ENCODE data around the gene PIPOX. TPM values are rescaled to one million over a fixed set of nuclear protein-coding genes. Genes with fewer than 3 reads are reported as not detected.
A peak's percentile ranks its signal among the peaks of the same experiment; 100 is the strongest.
"Not testable (repeated sequence)": the region's sequence is repeated elsewhere in the genome, so short reads cannot be mapped to it uniquely, and the experiment has no call there.

The PIPOX gene
- total RNA-seq, 1 donor, result 1.4 TPM

DNA sequence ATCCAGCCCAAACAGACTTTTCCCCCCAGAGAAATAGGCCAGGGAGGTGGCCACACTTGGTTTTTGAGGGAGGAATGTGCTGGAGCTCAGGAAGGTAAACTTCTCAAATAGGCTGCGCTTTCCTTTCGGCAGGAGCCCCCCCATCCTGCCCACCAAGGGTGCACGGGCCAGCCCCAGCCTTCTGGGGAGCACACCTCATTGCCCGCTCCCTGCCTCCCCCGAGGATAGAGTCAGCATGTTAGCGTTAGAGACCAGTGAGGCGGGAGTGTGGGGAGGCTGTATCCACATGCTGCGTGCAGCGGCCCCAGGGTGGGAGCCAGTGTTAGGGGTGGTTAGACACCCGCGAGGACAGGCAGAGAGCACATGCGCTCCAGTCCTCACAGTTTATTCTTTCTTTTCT, 42.3 kb downstream of the PIPOX start:
- no peak overlapping the region for H3K4me3 ChIP-seq (ENCODE audit: insufficient read depth, low read length)
- H3K4me1 ChIP-seq (ENCODE audit: insufficient read depth, low read length), result no peaks in the 10 kb centered on the region
- no peaks in the 10 kb centered on the region for H3K79me2 ChIP-seq (ENCODE audit: insufficient read depth, low read length)
- no peak overlapping the region for H2AFZ ChIP-seq (ENCODE audit: low read length)
- peaks cover 23% of the 10 kb centered on the region for H3K36me3 ChIP-seq (ENCODE audit: insufficient read depth, low read length)
- TF ChIP-seq, protein P1, sequence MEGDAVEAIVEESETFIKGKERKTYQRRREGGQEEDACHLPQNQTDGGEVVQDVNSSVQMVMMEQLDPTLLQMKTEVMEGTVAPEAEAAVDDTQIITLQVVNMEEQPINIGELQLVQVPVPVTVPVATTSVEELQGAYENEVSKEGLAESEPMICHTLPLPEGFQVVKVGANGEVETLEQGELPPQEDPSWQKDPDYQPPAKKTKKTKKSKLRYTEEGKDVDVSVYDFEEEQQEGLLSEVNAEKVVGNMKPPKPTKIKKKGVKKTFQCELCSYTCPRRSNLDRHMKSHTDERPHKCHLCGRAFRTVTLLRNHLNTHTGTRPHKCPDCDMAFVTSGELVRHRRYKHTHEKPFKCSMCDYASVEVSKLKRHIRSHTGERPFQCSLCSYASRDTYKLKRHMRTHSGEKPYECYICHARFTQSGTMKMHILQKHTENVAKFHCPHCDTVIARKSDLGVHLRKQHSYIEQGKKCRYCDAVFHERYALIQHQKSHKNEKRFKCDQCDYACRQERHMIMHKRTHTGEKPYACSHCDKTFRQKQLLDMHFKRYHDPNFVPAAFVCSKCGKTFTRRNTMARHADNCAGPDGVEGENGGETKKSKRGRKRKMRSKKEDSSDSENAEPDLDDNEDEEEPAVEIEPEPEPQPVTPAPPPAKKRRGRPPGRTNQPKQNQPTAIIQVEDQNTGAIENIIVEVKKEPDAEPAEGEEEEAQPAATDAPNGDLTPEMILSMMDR (IDR thresholded peaks at IDR 0.05; ENCODE audit: extremely low read depth, low read depth, low read length), result no peak
- no peaks in the 10 kb centered on the region for H4K20me1 ChIP-seq (ENCODE audit: insufficient read depth, low read length)
- H3K9me3 ChIP-seq (ENCODE audit: low read depth, low read length), result no peaks in the 10 kb centered on the region
- H3K27ac ChIP-seq (ENCODE audit: low read depth, low read length), result no peak overlapping the region
- DNase-seq (ENCODE audit: insufficient read length, low spot score, missing footprints), result no peak
- H3K4me2 ChIP-seq (ENCODE audit: insufficient read depth, low read length), result no peak overlapping the region
- H3K27me3 ChIP-seq (ENCODE audit: insufficient read depth, low read length), result no peaks in the 10 kb centered on the region

DNA sequence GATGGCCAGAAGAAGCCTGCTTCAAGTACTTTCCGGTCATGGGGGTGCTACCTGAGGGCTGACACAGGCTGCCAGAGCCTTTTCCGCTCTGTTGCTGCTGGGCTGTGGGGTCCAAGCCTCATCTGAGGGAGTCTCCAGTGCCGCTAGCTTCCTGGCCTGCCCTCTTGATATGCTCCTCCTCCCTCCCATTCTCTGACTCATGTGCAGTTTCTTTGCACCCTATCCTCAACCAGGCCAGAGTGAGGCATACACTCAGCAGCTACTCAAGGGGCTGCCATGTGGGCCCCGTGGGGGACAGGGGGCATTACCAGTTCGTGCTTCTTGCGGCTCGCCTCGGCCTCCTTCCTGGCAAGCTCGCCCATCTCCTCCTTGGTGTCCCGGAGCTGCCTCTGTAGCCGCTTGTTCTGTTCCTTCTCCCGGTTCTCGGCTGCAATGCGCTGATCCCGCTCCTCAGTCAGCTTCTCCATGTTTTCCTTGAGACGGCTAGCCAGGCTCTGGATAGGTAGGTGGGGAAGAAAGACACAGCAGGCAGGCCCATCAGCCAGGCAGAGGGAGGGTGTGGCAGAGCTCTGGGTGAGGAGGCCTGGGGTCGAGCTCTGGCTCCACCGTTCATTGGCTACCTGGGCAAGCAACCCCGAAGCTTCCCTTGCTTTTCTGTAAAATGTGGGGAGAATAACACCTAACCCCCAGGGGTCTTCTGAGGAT, 43.8 kb downstream of the PIPOX start:
- Histone ChIP-seq H3K27me3 (ENCODE audit: insufficient read depth, low read length) (no peaks in the 10 kb centered on the region), H3K79me2 (ENCODE audit: insufficient read depth, low read length) (no peaks in the 10 kb centered on the region), H3K4me2 (ENCODE audit: insufficient read depth, low read length) (no peak overlapping the region), H3K4me1 (ENCODE audit: insufficient read depth, low read length) (no peaks in the 10 kb centered on the region), H3K9me3 (ENCODE audit: low read depth, low read length) (no peaks in the 10 kb centered on the region), H4K20me1 (ENCODE audit: insufficient read depth, low read length) (no peaks in the 10 kb centered on the region), H3K36me3 (ENCODE audit: insufficient read depth, low read length) (peaks cover 28% of the 10 kb centered on the region), H3K4me3 (ENCODE audit: insufficient read depth, low read length) (no peak overlapping the region), H2AFZ (ENCODE audit: low read length) (no peak overlapping the region), H3K27ac (ENCODE audit: low read depth, low read length) (no peak overlapping the region)
- TF ChIP-seq, protein P1 (IDR thresholded peaks at IDR 0.05; ENCODE audit: extremely low read depth, low read depth, low read length), result no peak
- peak; percentile 94 for DNase-seq (ENCODE audit: insufficient read length, low spot score, missing footprints)

DNA sequence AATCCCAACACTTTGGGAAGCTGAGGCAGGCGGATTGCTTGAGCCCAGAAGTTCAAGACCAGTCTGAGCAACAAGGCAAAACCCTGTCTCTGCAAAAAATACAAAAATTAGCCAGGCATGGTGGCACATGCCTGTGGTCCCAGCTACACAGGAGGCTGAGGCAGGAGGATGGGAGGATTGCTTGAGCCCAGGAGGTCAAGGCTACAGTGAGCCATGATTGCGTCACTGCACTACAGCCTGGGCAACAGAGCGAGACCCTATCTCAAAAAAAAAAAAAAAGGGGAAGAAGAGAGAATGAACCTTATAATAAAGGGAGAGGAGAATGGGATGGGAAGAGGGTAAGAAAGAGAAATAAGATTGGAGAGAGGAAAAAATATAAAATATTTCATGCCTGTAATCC, 45.8 kb downstream of the PIPOX start:
- DNase-seq (ENCODE audit: insufficient read length, low spot score, missing footprints); H2AFZ ChIP-seq (ENCODE audit: low read length); H3K4me3 ChIP-seq (ENCODE audit: insufficient read depth, low read length); H3K9me3 ChIP-seq (ENCODE audit: low read depth, low read length); H4K20me1 ChIP-seq (ENCODE audit: insufficient read depth, low read length); H3K27me3 ChIP-seq (ENCODE audit: insufficient read depth, low read length); H3K4me2 ChIP-seq (ENCODE audit: insufficient read depth, low read length); H3K27ac ChIP-seq (ENCODE audit: low read depth, low read length); H3K79me2 ChIP-seq (ENCODE audit: insufficient read depth, low read length); H3K4me1 ChIP-seq (ENCODE audit: insufficient read depth, low read length): not testable (repeated sequence)
- H3K36me3 ChIP-seq (ENCODE audit: insufficient read depth, low read length), result peaks cover 37% of the 10 kb centered on the region

DNA sequence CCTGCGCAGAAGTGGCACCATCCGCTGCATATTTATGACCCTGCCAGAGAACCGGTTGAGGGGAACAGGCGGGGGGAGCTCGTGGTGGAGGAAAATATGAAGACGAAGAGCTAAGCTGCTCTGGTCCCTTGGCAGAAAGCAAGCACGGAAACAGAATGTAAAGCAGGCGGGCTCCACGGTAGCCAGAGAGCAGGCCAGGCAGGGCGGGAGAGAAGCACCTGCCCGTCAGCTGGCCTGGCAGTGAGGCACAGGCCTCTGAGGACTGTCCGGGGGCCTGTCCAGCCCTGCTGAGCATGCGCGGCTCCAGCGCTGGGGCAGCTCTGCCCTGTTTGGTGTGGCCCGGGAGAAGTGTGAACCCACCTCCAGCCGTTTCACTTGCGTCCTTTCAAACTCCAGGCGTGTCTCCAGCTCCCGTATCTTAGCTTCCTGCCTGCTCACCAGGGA, 46.7 kb downstream of the PIPOX start:
- TF ChIP-seq, protein P1 (IDR thresholded peaks at IDR 0.05; ENCODE audit: extremely low read depth, low read depth, low read length), result no peak
- peaks cover 46% of the 10 kb centered on the region for H3K36me3 ChIP-seq (ENCODE audit: insufficient read depth, low read length)
- no peak overlapping the region for H2AFZ ChIP-seq (ENCODE audit: low read length)
- no peak overlapping the region for H3K4me3 ChIP-seq (ENCODE audit: insufficient read depth, low read length)
- no peak for DNase-seq (ENCODE audit: insufficient read length, low spot score, missing footprints)
- H3K27ac ChIP-seq (ENCODE audit: low read depth, low read length), result no peak overlapping the region
- no peaks in the 10 kb centered on the region for H3K4me1 ChIP-seq (ENCODE audit: insufficient read depth, low read length)
- H3K4me2 ChIP-seq (ENCODE audit: insufficient read depth, low read length), result no peak overlapping the region
- H3K9me3 ChIP-seq (ENCODE audit: low read depth, low read length), result no peaks in the 10 kb centered on the region
- no peaks in the 10 kb centered on the region for H4K20me1 ChIP-seq (ENCODE audit: insufficient read depth, low read length)
- H3K79me2 ChIP-seq (ENCODE audit: insufficient read depth, low read length), result no peaks in the 10 kb centered on the region
- no peaks in the 10 kb centered on the region for H3K27me3 ChIP-seq (ENCODE audit: insufficient read depth, low read length)

Data from osteoblast (primary cell).